ENCODE data around the gene SYNE2. TPM values are rescaled to one million over a fixed set of nuclear protein-coding genes. Genes with fewer than 3 reads are reported as not detected.
"Not testable (repeated sequence)": the region's sequence is repeated elsewhere in the genome, so short reads cannot be mapped to it uniquely, and the experiment has no call there.

Gene SYNE2
- polyA plus RNA-seq, 1 donor: 158 TPM

DNA sequence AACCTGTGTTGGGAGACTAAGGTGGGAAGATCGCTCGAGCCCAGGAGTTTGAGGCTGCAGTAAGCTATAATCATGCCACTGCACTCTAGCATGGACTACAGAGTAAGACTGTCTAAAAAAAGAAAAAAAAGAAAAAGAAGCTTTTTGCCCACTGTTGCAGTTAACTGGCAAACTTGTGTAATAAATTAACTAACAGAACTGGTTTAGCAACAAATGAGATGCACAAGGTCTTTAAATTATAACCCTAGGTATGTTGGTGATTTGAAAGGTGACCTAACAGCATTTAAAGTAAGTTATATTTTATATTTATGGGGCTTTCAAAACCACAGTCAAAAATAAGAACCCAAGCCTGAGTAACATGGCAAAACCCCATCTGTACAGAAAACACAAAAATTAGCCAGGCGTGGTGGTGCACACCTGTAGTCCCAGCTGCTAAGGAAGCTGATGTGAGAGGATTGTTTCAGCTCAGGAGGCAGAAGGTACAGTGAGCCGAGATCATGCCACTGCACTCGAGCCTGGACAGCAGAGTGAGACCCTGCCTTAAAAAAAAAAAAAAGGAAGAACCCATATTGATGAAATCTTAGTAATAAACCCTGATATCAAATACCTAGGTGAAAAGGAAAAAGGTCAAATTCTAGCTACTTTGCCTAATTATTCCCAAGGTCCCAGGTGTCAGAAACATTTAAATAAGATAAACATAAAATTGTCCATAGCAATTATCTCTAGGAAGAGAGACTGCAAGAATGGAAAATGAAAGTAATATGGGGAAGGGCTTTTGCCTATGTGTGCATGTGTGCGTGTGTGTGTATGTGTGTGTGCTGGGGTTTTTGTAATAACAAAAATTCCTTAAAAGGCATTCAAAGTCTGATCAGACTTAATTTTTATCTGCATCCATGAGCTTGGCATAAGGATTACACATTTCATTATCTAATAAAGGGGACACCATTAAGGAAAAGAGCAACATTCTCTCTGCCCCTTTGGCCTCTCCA, 15.4 kb downstream of the SYNE2 start:
- DNase-seq: no peak

GRCh38 chr14:63869940-63870752, 17.3 kb downstream of the SYNE2 start:
- DNase-seq: not testable (repeated sequence)

GRCh38 chr14:63870753-63871037, 17.9 kb downstream of the SYNE2 start:
- DNase-seq: not testable (repeated sequence)

- DNase-seq: no peak
These were observed 21.4 kb downstream of the SYNE2 start for GRCh38 chr14:63874223-63874622.

- DNase-seq: no peak
These were observed 22.5 kb downstream of the SYNE2 start for GRCh38 chr14:63875311-63875710.

GRCh38 chr14:63877550-63877939, 24.7 kb downstream of the SYNE2 start:
- DNase-seq: no peak

DNA sequence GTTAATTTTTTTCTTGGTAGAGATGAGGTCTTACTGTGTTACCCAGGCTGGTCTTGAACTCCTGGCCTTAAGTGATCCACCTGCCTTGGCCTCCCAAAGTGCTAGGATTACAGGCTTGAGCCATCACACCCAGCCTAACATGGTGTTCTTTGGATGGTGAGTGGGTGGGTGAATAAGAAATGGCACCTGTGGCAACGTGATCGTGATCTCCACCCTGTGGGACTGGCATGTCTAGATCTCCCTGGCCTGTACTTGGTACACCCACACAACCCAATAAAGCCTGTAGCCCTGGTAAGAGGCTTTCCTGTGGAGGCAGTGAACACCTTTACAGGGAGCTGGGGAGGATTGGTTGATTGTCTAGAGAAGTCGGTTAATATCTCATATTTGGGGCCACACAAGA, 25.2 kb downstream of the SYNE2 start:
- no peak for DNase-seq

DNA sequence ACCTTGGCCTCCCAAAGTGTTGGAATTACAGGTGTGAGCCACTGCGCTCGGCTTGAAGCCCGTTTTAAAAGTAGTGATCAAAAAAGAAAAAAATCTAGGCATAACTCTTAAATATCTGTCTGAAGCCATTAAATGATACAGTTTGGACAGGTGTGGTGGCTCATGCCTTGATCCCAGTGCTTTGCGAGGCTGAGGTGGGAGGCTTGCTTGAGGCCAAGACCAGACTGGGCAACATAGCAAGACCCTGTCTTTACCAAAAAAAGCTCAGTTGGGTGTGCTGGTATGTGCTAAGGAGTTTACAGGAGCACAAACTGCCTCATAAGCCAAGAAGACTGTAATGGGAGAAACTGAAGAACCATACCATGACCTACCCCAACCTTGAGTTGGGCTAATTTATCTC, 26.0 kb downstream of the SYNE2 start:
- DNase-seq: no peak

DNA sequence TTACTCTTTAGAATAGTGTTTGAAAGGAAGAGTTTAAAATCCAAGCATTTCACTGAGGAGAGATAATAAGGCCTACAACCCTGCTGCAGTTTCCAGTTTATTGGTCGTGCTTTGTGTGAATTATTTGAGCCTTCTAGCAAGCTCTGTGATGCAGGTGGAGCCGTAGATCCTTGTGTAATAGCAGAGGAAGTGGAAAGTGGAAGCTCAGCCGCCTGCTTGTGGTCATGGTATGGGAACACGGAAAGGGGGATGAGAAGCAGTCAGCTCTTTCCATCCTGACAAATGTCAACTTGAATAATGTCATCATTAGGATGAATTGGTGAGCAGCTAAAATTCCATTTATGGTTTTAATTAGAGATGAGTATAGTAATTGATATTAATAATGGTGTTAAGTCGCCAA, 29.1 kb downstream of the SYNE2 start:
- DNase-seq: no peak

GRCh38 chr14:63887899-63888298, 35.1 kb downstream of the SYNE2 start:
- DNase-seq: no peak

- DNase-seq: no peak
These were observed 37.7 kb downstream of the SYNE2 start for GRCh38 chr14:63890553-63890952.

DNA sequence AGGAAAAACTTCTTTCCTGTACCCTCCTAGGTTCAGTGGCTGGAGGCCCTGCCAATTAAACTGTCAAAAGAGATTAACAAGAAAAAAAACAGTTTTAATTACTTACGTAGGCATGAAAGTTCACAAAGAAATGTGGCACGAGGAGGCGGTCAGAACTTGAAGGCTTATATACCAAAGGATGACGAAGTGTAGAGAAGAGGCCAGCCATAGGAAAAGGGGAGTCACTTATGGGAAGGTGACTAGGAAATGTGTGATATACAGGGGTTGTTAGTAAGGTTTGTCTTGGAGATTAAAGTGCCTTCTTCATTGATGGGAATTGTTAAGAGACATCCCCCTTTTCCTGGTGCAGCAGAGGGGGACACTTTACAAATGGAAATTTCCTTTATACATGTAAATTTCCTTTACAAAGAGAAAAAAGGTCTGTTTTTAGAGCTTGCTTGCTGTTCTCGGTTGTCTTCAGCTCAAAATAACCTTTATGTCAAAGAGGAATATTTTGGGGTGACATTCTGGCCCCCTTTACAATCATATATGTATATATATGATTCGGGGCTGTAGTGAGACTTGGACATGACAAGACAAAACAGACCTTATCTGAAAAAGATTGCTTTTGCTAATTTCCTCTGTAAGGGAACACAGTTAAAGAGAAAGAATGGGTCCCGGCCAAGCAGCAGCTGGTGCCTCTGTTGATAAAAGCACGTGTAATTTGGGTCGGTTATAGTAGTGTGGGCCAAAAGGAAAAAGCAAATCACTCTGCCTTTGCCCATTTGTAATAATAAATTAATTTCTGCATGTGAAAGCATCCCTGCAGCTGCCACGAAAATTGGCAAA, 38.6 kb downstream of the SYNE2 start:
- no peak for DNase-seq

- DNase-seq: no peak
These were observed 39.5 kb downstream of the SYNE2 start for GRCh38 chr14:63892265-63892664.

DNA sequence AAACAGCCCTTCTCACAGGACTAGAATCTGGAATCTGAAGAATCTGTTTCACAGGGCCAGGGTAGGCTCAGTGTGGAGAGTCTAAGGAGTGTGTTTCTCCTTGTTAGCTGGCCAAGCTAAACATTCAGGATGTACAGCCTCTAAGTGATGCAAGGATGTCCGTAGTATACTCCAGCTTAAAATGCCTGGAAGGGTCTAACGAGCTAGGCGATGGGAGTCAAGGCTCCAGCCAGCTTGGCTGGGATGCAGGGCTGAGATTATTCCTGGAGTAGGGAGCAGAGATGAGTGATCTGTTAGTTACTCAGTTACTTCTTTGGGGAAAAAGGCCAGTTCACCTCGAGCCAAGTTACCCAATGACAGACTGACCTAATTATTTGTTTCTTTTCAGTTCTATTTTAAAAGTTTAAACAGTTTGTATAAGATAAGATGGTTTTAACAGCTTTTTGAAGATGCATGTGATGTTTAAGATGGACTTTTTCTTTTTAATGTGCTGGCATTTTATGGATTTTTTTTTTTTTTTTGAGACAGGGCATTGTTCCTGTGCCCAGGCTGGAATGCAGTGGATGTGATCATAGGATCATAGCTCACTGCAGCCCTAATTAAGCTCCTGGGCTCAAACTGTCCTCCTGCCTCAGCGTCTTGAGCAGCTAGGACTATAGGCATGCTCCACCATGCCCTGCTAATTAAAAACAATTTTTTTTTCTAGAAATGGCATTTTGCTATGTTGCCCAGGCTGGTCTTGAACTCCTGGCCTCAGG, 41.1 kb downstream of the SYNE2 start:
- no peak for DNase-seq

DNA sequence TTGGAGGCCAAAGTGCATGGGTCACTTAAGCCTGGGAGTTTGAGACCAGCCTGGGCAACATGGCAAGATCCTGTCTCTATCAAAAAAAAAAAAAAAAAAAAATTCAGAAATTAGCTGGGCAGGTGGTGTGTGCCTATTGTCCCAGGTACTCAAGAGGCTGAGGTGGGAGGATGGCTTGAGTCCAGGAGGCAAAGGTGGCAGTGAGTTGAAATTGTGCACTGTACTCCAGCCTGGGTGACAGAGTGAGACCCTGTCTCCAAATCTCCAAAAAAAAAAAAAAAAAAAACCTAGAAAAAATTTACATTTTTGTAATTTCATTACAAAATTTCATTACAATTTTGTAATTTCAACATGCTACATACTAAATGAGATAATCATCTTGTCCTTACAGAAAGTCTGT, 42.7 kb downstream of the SYNE2 start:
- DNase-seq: no peak

DNA sequence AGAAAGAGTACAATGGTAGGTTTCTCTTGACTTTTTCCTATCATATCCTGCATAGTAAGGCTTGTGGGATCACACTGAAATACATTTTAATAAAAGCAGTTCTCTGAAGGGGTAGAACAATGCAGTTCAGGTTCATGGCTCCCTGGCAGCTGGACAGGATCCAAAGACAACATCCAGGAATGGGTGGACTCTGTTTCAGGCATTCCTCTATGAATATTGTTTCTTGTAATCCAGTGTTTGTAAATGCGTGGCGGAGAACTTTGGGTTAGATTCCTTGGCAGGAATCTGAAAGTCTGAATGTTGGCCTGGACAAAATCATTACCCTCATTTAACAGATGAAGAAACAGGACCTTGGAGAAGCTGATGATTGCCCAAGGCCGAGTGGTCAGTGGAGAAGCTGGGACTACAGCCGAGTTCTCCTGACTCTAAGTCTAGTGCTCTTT, 43.5 kb downstream of the SYNE2 start:
- peak; percentile 71 for DNase-seq

DNA sequence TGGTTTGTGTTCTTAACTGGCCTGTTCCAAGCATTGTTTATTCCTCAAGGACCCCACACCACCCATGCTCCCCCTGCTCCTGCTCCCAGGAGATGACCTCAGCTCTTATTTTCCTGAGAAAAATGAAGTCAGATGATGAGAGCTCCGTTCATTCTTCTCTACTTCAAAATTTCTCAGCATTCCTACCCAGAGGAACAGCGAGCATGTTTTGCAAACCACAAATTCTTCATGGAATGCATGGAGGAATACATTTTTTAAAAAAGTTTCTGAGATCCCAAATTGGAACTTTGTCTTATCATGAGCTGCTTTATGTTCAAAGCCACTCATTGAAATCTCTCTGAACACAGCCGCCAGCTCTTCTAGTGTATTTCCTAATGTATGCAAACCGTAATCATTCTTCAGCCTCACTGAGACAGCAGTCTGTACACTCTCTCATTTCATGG, 44.9 kb downstream of the SYNE2 start:
- DNase-seq: no peak

GRCh38 chr14:63899953-63900352, 47.1 kb downstream of the SYNE2 start:
- no peak for DNase-seq

- no peak for DNase-seq
These were observed 48.8 kb downstream of the SYNE2 start for GRCh38 chr14:63901434-63902085.

- DNase-seq: no peak
These were observed 49.7 kb downstream of the SYNE2 start for GRCh38 chr14:63902375-63902976.

- no peak for DNase-seq
These were observed 51.9 kb downstream of the SYNE2 start for GRCh38 chr14:63904724-63905123.

Data from left kidney (tissue), 2 donors.